ENCODE results near the gene ZFP62.

DNA sequence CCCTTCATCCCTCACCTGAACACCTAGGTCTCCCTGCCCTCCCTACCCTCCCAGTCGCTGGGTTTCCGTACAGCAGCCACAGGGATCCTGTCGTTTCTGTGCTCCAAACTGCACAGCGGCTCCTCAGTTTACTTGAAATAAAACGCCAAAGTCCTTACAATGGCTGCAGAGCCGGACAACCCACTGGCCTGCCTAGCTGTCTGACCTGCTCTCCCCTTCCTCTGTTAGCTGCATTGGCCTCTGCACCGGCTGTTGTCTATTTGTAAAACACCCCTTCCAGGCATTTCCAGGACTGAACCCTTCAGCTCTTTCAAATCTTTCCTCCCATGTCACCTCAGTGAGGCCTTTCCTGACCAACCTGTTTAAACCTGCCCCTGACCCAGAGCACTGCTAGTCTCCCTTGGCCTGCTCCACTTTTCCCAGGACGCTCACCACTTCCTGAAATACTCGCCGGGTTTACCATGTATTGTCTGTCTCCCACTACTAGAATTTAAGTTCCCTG, 49.4 kb downstream of the ZFP62 start:
- TF ChIP-seq, protein P1, sequence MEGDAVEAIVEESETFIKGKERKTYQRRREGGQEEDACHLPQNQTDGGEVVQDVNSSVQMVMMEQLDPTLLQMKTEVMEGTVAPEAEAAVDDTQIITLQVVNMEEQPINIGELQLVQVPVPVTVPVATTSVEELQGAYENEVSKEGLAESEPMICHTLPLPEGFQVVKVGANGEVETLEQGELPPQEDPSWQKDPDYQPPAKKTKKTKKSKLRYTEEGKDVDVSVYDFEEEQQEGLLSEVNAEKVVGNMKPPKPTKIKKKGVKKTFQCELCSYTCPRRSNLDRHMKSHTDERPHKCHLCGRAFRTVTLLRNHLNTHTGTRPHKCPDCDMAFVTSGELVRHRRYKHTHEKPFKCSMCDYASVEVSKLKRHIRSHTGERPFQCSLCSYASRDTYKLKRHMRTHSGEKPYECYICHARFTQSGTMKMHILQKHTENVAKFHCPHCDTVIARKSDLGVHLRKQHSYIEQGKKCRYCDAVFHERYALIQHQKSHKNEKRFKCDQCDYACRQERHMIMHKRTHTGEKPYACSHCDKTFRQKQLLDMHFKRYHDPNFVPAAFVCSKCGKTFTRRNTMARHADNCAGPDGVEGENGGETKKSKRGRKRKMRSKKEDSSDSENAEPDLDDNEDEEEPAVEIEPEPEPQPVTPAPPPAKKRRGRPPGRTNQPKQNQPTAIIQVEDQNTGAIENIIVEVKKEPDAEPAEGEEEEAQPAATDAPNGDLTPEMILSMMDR (IDR thresholded peaks at IDR 0.05), result no peak
- TF ChIP-seq POLR2A (IDR thresholded peaks at IDR 0.05), result no peak

Measured in thyroid gland (tissue), 4 donors.